AG09309 (cell line): Measurements from ENCODE around the gene DMAC2.
A peak's percentile ranks its signal among the peaks of the same experiment; 100 is the strongest.

Experiments used
- DNase-seq: peaks from one replicate; pipeline ENCODE4 v3.0.0-alpha.2; 2010; ENCODE audit warnings: low read depth
- H3K4me3 ChIP-seq: 2 replicates; pipeline ENCODE4 v1.5.1; 2011; ENCODE audit warnings: mild to moderate bottlenecking, low read depth, low read length, moderate library complexity; ENCODE audit not compliant: control insufficient read depth
- TF ChIP-seq, protein P1 (sequence below): IDR thresholded peaks from 2 replicates; pipeline ENCODE4 v1.5.1; 2011; ENCODE audit warnings: mild to moderate bottlenecking, low read depth, low read length, inconsistent platforms; ENCODE audit not compliant: insufficient read depth, control insufficient read depth; ENCODE audit errors: missing control alignments

Gene DMAC2

DNA sequence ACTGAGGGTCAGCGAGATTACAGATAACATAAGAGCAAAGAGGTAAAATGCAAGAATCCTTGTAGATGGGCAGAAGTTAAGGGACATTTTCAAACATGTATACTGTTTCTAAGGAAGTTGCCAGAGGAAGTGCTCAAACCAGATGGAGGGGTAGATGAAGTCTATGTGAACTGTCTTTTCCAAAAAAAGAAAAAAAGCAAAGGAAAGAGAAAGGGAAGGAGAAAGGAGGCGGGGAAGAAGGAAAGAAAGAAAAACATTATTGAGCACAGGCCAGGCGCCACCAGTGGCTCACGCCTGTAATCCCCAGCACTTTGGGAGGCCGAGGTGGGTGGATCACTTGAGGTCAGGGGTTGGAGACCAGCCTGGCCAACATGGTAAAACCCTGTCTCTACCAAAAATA is 5.3 kb downstream of the DMAC2 start:
- TF ChIP-seq, protein P1, sequence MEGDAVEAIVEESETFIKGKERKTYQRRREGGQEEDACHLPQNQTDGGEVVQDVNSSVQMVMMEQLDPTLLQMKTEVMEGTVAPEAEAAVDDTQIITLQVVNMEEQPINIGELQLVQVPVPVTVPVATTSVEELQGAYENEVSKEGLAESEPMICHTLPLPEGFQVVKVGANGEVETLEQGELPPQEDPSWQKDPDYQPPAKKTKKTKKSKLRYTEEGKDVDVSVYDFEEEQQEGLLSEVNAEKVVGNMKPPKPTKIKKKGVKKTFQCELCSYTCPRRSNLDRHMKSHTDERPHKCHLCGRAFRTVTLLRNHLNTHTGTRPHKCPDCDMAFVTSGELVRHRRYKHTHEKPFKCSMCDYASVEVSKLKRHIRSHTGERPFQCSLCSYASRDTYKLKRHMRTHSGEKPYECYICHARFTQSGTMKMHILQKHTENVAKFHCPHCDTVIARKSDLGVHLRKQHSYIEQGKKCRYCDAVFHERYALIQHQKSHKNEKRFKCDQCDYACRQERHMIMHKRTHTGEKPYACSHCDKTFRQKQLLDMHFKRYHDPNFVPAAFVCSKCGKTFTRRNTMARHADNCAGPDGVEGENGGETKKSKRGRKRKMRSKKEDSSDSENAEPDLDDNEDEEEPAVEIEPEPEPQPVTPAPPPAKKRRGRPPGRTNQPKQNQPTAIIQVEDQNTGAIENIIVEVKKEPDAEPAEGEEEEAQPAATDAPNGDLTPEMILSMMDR: no peak
- DNase-seq: no peak
- no peak overlapping the region for H3K4me3 ChIP-seq

DNA sequence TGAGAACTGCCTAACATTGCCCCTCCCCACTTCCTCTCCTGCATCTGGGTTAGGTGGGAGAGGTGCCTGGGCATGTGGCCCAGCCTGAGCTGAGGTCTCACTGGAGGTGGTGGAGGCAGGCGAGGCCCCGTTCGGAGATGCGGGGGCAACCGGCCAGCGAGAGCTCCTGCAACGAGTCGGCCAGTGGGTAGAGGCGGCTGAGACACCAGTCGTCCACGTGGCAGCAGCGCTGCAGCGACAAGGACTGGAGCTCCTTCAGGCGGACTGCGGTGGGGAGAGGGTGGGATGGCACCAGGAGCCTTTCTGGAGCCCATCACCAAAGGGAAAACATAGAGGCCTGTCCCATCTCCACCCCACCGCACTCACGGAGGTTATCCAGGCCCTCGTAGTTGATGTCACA is 6.5 kb downstream of the DMAC2 start:
- DNase-seq: no peak
- TF ChIP-seq, protein P1: no peak
- no peak overlapping the region for H3K4me3 ChIP-seq

DNA sequence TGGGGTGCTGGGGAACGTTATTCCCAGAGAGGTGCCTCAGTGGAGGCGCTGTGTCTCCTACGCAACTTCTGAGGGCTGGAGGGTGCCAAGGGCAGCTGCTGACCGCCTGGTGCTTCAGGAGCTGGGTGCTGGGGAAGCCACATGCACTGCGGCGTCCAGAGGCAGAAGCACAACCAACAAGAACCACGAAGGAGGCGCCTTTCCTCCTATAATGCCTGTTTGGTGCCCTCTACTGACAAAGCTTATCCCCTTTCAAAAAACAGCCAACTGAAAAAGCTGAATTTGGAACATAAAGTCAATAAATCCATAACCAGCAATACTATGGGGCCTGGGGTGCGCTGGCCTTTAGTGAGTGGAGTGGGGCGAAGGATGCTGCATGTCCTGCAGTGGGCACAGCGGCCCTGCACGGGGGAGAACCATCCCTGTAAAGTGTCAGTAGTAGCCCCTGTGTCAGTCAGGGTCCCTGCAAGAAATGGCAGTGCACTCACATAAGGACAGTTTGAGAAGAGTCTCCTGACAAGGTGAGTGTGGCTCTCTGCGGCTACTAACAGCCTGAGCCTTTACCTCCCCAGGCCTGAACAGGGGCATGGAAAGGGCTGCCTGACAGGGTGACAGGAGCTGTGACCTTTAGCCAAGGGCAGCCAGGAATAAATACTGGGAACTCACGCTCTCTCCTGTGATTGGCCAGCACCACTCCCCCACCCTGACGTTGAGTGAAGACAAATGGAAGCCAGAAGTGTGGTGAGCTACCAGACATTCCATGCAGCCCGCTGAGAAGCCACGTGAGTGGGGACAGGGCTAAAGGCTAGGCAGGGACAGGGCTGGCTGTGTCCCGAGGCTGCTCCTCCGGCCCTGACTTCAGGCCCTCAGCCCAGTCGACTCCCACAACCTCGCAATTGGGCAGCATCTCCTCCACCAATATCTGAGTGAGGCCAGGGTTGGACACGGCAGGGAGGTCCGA is 8.0 kb downstream of the DMAC2 start:
- no peak overlapping the region for H3K4me3 ChIP-seq
- no peak for DNase-seq

DNA sequence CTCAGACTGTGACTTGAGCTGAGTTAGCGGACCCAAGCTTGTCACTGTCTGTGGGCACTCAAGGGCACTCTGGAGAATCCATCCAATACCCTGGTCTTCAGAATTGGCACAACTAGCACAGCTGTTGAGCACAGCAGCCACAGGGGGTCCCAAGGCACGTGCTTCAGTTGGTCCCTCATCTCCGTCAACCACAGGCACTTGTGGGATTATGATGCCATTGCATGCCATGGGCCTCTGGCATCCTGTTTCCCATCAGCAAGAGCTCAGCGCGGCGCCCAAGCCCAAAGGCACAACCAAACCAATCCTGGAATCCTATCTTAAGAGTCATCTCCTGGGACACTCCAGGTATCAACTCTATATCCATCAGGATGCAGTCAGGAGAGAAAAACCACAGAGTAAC is 8.8 kb downstream of the DMAC2 start:
- no peak for DNase-seq
- TF ChIP-seq, protein P1: no peak
- no peak overlapping the region for H3K4me3 ChIP-seq

More for the DNA sequence above, 8.0 kb downstream of the DMAC2 start:
- TF ChIP-seq, protein P1: peak; percentile 48

DNA sequence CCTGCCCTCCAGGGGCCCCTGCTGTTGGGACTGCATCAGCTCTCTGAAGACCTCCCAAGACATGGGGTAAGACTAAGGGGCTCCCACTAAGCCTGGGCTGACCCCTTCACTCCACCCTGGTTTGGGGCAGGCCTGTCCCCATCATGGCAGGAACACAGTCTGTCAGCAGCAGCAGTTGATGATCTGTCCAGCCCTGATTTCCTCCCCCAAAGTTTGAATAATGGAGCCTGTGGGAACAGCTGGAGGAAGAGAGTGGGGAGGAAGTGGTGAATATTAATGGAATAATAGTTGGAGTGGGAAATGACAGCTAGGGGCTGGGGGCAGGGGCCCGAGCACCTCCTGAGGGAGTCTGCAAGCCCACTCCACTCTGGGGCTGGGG is 11.2 kb downstream of the DMAC2 start:
- TF ChIP-seq, protein P1: no peak
- DNase-seq: no peak
- H3K4me3 ChIP-seq: no peak overlapping the region

DNA sequence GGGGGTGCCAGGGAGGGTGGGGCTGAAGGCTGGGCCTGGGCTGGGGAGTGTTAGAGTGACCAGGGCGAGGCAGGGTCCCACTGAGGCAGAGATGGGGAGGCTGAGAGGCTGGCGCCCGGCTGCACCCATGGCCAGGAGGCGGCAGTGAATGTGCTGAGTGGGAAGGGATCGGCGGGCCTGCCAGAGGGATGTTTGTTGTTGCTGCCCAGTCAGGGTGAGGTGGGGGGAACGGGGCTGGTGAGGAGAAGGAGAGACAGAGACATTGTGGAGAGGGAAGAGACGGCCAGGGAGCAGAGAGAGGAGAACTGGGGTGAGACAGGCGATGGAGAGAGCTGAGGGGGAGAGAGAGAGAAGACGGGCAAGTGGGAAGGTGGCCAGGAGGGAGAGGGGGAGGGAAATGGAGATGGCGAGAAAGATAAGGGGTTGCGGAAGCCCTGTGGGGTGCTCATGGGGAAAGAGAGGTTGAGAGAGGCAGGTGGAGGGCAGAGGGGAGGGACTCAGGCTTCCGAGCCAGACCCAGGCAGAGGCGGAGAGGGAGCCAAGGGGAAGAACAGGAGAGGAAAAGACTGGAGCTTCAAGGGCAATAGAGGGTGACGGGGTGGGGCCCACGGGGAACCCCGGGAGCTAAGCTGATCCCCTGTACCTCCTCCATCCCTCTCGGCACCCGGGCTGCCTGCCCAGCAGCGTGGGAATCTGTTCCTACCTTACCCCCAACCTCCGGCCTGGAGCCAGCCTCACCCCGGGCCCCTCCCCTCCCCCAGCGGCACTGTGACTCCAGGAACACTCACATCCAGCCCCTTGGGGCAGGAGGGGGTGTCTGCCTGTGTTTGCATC is 11.8 kb downstream of the DMAC2 start:
- DNase-seq: no peak
- TF ChIP-seq, protein P1: no peak
- peak overlapping the region; percentile 52 for H3K4me3 ChIP-seq
